Fibroblast of peridontal ligament (primary cell): ENCODE results near the gene PHOSPHO1.
"Not testable (repeated sequence)": the region's sequence is repeated elsewhere in the genome, so short reads cannot be mapped to it uniquely, and the experiment has no call there.

Experiments used
- DNase-seq: peaks from one replicate; pipeline ENCODE4 v3.0.0-alpha.2; 2010; ENCODE audit errors: extremely low read depth

The PHOSPHO1 gene, protein sequence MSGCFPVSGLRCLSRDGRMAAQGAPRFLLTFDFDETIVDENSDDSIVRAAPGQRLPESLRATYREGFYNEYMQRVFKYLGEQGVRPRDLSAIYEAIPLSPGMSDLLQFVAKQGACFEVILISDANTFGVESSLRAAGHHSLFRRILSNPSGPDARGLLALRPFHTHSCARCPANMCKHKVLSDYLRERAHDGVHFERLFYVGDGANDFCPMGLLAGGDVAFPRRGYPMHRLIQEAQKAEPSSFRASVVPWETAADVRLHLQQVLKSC

DNA sequence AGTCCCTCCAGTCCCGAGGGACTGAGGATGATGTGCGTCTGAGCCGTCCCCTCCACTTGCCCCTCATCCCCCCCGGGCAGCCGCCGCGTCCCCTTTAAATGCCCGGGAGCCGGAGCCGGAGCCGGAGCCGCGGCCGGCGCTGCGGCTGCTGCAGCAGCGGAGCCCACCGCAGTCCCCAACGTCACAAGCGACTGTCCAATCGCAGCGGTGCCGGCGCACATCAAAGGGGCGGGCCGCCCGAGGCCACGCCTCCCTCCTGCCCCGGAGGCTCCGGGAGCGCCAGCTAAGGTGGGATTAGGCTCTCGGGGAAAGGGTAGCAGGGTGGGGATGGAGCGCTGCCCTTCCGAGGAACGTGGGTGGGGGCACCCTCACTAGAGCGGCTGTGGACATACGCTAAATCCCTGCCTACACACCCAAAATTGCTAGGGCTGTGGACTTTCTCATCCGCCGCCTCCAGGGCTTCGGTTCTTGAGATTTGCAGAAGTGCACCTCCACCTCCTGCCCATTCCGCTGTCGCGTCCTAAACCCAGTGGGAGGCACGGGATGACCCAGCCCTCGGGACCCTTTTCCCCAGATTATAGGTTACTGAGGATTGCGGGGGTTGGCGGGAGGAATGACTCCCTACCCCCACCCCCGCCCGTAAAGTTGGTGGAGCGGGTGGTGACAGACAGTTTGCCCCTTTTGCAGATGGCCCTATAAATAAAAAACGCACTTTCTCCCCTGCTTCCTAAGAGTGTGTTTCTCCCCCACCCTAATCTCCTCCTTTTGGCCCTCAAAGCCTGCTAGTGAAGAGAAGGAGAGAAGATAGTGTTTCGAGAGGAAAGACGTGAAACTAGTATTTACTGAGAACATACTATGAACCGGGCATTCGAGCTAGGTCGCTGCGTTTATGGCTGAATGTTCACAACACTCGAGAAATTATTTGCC is at the start of gene PHOSPHO1:
Gene PHOSPHO1, minus strand, starts transcription at position 152 of the 927 bp plus-strand sequence. CDS start 4,096 bp downstream, outside the sequence.
- DNase-seq = peak; percentile 67

DNA sequence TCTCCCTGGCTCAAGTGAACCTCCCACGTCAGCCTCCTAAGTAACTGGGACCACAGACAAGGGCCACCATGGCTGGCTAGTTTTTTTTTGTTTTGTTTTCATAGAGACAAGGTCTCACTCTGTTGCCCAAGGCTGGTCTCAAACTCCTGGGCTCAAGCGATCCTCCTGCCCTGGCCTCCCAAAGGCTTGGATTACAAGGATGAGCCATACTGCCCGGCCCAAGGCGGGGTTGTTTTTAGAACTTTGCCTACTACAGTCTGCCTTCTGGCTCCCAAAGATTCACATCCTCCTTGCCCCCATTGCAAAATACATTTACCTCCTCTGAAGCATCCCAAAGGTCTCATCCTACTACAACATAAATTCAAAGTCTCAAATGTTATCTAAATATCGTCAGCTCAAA is 49.5 kb upstream of the PHOSPHO1 start:
- DNase-seq = no peak

DNA sequence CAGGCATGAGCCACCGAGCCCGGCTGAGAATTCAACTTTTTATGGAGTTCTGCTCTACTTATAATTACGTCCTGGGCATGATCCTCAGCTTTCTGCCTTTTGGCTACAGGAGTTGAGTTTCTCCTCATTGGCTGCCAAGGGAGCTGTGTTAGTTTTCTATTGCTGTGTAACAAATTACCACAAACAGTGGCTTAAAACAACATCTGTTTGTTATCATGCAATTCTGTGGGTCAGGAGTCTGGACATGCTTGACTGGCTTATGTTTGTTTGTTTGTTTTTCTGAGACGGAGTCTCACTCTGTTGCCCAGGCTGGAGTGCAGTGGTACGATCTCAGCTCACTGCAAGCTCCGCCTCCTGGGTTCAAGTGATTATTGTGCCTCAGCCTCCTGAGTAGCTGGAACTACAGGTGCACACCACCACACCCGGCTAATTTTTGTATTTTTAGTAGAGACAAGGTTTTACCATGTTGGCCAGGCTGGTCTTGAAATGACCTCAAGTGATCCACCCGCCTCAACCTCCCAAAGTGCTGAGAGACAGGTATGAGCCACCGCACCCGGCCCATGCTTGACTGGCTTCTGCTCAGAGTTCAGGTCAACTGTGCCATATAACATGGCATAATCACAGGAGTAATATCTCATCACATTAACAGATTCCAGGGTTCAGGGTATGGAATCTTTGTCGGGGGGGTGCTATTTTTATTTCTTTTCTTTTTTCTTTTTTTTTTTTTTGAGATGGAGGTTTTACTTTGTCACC is 48.9 kb upstream of the PHOSPHO1 start:
- DNase-seq = peak; percentile 24

DNA sequence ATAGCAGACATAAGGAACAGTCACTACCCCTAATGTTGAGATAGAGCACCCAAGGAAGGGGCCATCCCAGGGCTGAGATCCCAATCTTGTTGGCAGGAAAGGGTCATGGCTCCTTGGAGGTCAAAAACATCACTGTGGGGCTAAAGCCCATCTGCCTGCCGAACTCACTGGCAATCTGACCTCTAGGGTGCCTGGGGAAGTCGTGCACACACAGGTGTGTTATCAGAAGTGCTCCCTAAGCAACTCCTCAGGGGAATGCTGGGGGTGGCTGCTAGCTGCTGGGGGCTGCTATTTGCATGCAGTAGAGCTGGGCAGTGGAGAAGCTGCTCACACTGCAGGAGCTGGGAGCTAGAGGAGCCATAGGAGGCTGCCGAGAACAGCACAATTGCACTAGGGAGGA is 47.5 kb upstream of the PHOSPHO1 start:
- no peak for DNase-seq

DNA sequence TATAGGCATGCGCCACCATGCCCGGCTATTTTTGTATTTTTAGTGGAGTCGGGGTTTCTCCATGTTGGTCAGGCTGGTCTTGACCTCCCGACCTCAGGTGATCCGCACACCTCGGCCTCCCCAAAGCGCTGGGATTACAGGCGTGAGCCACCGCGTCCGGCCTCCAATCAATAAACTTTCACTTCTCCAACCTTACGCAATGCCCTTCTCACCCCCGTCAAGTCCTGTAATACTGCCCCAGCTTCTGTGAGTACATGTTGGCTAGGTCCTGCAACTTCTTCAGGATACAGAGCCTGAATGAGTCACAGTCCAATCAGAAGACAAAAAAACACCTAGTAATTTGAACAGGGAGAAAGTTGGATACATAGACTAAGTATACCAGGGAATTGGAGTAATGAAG is 47.1 kb upstream of the PHOSPHO1 start:
- no peak for DNase-seq

DNA sequence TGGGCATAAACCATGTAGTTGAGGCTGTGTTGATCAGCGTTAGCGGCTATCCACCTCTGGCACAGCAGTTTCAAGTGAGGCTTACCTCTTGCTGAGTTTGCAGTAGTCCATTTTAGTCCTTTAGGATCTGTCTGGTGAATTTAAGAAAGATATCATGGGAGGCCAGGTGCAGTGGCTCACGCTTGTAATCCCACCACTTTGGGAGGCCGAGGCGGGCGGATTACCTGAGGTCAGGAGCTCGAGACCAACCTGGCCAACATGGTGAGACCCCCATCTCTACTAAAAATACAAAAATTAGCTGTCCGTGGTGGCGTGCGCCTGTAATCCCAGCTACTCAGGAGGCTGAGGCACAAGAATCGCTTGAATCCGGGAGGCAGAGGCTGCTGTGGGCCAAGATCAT is 45.4 kb upstream of the PHOSPHO1 start:
- DNase-seq = not testable (repeated sequence)

DNA sequence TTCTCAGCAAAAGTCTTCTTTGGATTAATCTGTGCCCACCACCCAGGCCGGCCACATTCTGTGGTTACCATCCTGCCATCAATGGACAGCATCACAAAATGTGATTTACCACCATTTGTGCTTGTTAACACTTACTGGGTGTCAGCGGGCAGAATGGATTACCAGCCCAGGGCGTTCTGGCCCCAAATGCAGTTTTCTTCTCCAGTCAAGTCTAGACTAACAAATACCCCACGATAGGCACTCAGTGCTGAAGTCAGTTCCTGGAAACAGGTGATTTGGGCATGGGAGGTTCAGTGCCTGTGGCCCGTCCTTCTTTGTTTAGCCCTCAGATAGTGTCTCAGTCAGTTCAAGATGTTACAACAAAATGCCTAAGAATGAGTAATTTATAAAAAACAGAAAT is 38.8 kb upstream of the PHOSPHO1 start:
- DNase-seq = no peak

DNA sequence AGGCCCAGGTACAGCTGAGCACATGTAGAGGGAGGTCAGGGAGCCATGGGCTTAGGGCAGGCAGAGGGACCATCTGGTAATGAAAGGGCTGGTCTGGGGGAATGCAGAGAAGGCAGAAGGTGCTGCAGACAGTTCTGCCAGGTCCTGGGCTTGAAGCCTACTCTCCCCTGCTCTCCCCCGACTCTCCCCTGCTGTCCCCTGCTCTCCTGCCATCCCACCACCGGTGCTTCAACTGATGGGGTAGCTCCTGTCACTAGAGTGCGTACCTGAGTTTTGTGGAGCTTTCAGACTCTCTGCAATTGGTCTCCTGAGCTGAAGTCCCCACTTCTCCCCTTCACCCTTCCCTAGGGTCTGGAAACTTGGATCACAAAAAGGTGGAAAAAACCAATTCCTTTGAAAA is 37.3 kb upstream of the PHOSPHO1 start:
- DNase-seq = no peak

DNA sequence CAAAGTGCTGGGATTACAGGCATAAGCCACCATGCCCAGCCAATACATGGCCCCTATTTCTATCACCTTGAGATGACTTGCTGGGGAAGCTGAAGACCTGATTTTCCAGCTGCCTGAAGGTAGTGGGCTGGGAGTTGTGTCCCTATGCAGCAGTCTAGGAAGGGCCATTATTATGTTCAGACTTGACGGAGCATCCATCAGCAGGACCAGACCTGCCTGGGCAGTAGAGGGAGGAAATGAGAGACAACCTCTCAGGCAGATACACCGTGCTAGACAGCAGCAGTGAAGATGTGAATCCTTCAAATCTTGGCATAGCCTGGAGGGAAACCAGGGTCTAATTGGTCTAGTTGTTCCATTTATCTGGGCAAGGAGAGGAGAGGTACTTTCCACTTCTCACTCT is 35.6 kb upstream of the PHOSPHO1 start:
- DNase-seq = no peak

DNA sequence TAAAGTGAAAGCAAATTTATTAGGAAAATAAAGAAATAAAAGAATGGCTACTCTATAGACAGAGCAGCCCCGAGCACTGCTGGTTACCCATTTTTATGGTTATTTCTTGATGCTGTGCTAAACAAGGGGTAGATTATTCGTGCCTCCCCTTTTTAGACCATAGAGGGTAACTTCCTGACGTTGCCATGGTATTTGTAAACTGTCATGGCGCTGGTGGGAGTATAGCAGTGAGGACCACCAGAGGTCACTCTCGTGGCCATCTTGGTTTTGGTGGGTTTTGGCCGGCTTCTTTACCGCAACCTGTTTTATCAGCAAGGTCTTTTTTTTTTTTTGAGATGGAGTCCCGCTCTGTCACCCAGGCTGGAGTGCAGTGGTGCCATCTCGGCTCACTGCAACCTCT is 31.0 kb upstream of the PHOSPHO1 start:
- not testable (repeated sequence) for DNase-seq

DNA sequence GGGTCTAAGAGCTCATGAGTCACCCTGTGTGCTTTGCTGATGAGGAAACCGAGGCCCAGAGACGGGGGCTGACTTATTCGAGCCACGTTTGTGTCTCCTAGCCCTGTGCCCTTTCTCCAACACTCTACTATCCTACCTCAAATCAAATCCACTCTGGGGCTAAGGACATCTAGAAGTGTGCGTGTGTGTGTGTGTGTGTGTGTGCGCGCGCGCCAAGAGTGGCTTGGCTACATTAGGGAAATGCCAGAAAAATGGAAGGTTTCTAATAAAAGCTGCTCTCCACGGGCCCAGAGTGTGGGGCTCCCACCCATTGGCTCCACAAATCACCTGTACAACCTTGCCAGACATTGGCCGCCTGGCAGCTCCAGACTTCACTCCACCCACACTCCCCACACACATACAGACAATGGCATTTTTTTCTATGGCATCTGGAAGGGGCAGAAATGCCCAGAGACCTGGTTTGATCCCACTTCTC is 30.3 kb upstream of the PHOSPHO1 start:
- no peak for DNase-seq

DNA sequence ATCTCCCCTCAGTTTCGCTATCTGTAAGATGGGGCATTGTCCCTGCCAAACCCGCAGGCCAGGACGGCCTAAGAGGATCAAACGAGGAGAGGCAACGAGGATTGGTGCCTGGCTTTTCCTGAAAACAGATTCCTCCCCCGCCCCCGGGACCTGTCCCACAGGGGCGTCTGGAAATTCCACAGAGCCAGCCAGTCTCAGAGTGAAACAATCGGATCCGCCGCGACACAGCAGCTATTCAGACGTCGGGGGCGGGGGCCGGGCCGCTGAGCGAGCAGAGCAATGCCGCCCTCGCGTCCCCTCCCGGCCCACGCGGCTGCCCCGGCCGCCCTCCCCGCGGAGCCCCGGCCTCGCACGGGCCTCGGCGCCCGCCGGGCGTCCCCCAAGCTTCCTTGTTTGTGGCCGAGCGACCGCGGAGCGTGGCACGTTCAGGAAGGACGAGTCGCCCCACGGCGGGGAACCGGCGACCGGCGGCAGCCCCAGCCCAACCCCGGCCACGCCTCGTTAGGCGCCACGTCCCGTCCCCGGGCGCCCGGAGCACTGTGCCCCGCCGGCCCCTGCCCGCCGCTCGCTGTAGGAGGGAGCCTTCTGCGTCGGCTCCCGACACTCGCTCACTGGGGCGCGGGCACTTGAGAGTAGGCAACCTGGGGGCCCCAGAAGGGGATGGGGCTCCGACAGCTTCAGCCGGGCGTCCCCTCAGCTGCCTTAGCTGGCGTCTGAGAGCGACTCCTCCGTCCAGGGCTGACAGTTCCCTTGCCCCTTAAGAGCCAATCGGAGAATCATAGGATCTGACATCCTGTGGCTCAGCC is 29.6 kb upstream of the PHOSPHO1 start:
- DNase-seq = peak; percentile 82

DNA sequence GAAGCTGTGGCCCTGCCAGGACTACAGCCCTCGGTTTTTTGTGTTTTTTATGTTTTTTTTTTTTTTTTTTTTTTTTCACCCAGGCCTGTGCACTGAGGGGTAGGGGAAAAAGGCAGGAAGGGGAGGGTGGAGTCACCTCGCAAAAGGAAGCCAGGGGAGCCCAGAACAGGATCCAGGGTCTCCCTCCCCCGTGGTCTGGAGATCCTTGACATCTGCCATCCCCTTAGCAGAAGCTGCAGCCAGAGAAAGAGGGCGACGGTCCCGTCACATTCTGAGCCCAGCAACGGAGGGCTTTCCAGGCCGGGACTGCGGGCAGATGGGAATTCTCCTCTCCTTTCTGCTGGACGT is 29.1 kb upstream of the PHOSPHO1 start:
- no peak for DNase-seq

DNA sequence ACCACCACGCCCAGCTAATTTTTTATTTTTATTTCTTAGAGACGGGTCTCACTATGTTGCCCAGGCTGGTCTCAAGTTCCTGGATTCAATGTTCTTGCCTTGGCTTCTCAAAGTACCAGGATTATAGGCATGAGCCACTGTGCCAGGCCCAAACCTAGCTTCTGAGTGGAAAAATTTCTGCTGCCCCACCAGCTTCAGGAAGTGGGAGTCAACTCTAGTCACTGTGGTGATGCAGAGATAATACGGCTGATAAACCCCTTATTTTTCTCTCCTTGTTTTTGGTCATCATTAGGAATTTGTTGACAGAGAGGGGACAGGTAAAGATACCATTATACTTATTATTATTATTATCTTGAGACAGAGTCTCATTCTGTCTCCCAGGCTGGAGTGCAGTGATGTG is 27.8 kb upstream of the PHOSPHO1 start:
- no peak for DNase-seq

DNA sequence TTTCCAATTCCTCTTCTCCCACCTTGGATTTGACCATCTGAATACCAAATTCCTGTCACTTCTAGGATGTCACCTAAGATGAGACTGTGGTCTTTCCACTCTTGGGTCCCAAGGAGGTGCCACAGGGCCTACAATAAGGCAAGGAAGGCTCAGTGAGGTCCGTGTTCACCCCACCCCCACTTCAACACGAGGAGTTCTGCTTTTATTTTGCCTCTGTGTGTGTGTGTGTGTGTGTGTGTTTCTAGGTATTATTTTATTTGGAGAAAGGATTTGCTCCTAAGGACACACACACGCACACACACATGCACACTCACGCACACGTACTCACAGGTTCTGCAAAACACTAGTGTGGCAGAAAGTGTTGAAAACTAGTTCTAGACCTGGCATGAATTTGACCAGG is 24.5 kb upstream of the PHOSPHO1 start:
- no peak for DNase-seq

DNA sequence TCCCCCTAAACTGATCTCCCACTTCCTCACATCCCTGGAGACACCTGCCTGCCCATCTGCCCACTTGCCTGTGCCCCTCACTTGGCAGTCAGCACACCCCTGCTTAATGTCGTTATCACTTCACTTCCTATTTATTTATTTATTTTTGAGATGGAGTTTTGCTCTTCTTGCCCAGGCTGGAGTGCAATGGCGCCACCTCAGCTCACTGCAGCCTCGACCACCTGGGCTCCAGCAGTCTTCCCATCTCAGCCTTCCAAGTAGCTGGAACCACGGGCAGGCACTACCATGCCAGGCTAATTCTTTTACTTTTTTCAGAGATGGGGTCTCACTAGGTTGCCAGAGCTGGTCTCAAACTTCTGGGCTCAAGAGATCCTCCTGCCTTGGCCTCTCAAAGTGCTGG is 23.5 kb upstream of the PHOSPHO1 start:
- DNase-seq = no peak

DNA sequence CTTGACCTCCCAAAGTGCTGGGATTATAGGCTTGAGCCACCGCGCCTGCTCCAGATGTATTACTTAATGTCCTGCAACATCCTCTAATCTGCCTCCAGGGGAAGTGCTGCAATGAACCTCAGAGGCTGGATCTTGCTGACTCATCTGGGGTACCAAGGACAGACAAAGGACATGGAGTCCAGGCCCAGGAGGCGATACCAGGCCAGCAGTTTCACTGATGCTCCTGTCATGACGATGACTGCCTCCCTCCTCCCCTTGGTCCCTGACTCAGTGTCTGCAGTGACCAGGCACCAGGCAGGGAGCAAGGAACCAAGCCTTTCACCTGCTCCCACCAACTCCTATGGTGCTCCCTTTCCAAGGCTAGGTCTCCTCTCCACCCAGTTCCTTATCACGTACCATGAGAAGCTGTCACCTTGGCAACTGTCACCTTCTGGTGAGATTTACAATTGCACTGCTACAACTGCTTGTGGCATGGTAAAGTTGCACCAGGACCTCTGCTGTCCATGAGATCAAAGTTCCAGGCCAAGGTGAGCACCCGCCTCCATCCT is 21.6 kb upstream of the PHOSPHO1 start:
- no peak for DNase-seq

DNA sequence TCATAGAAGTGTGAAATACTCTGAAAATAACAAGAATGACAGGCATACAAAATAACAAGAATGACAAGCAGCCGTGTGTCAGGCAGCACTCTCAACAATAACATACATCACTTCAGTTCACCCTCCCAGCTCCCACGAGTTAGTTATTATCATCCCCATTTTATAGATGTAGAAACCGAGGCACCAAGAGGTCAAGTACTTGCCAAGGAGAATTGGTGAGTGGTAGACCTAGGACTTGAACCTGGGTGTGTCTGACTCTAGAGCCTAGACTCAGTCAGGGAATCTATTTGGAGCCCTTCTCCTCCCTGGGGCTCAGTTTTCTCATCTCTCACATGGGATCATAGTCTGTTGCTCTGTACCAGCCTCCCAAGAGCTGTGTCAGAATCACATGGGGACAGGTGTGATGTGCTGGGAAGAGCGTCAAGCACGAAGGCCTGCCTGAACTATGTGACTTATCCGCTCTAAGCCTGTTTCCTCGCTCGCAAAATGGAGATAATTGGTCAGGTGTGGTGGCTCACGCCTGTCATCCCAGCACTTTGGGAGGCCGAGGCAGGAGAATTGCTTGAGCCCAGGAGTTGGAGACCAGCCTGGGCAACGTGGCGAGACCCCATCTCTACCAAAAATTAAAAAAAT is 19.4 kb upstream of the PHOSPHO1 start:
- no peak for DNase-seq

DNA sequence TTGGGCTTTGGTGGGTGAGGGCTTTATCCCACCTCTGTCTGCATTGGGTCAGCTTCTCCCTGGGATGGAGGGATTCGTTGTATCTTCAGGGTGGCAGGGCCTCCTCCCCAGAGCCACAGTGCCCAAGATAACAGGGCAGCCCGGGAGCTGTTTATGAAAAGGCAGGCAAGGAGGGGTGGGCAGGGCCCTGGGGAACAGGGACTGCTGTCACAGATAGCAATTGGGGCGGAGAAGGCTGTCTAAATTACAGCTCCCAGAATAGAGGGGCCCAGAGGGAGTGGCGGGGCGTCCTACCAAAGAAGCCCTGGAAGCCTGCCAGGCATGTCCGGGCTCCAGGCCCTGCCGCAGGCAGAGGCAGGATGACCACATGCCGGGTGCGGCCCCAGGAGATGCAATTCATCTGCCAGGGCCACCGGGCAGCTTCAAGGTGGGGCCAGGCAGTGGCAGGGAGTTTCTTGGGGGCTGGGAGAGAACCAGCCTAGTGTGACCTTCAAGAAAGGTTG is 18.8 kb upstream of the PHOSPHO1 start:
- peak; percentile 32 for DNase-seq

DNA sequence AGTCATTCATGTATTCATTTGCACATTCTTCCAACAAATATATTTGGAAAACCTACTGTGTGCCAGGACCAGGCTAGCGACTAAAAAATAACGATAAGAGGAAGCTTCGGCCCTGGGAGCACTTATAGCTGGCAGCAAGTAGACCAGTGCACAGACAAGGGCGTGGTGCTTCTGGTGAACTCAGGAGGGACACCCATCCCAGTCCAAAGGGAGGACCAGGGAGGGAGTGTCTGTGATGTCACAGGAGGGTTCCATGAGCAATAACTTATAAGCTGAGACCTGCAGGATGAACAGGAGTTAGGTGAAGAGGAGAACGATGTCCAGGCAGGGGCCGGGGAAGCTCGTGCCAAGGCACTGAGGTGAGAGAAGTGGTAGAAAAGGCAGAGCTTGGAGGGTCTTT is 17.4 kb upstream of the PHOSPHO1 start:
- DNase-seq = no peak

DNA sequence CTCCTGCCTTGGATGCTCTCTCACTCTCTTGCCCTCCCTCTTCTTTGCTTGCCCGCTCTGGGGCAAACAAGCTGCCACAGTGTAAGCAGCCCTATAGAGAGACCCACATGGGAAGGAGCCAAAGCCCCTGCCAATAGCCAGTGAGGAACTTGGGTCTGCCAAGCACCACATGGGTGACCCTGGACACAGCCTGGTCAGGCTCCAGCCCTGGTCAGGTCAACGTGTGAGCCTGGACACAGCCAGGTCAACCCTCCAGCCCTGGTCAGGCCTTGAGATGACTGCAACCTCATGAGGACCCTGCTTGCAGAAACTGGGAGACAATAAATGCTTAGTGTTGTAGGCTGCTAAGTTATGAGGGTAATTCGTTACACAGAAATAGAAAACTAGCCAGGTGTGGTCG is 14.3 kb upstream of the PHOSPHO1 start:
- no peak for DNase-seq
